MM.1S (cell line): ENCODE data around the gene PERM1.

Experiments used
- DNase-seq: peaks from one replicate; pipeline ENCODE4 v3.0.0-alpha.2; 2015
- H2AFZ ChIP-seq: fragments of 300-600 bp; sonication (generic); 2 replicates; pipeline ENCODE4 v1.6.0; 2016; ENCODE audit warnings: antibody characterized with exemption, low read length
- H3F3A ChIP-seq: fragments of 300-600 bp; sonication (generic); 2 replicates; pipeline ENCODE4 v1.6.1; 2016; ENCODE audit warnings: mild to moderate bottlenecking, antibody characterized with exemption, low read length, moderate library complexity, mixed read lengths; ENCODE audit not compliant: insufficient read depth
- H3K27ac ChIP-seq: fragments of 300-600 bp; sonication (generic); 2 replicates; pipeline ENCODE4 v1.5.1; 2016; ENCODE audit warnings: mild to moderate bottlenecking, low read length
- H3K27me3 ChIP-seq: fragments of 300-600 bp; sonication (generic); replicated peaks from 2 replicates; pipeline ENCODE4 v1.6.0; 2016; ENCODE audit warnings: low read length; ENCODE audit not compliant: insufficient read depth
- H3K36me3 ChIP-seq: fragments of 300-600 bp; sonication (generic); replicated peaks from 2 replicates; pipeline ENCODE4 v1.6.1; 2016; ENCODE audit warnings: mild to moderate bottlenecking, low read length, mixed read lengths; ENCODE audit not compliant: insufficient read depth
- H3K4me1 ChIP-seq: fragments of 300-600 bp; sonication (generic); 2 replicates; pipeline ENCODE4 v1.6.1; 2016; ENCODE audit warnings: low read length, mixed read lengths
- H3K4me2 ChIP-seq: fragments of 300-600 bp; sonication (generic); 2 replicates; pipeline ENCODE4 v1.6.0; 2016; ENCODE audit warnings: low read depth, low read length
- H3K4me3 ChIP-seq: fragments of 300-600 bp; sonication (generic); 2 replicates; pipeline ENCODE4 v1.5.1; 2016; ENCODE audit warnings: low read length, mixed read lengths
- H3K79me2 ChIP-seq: fragments of 300-600 bp; sonication (generic); 2 replicates; pipeline ENCODE4 v1.6.1; 2016; ENCODE audit warnings: mixed run types, low read length, mixed read lengths
- H3K9ac ChIP-seq: fragments of 300-600 bp; sonication (generic); 2 replicates; pipeline ENCODE4 v1.6.1; 2016; ENCODE audit warnings: low read length, mixed read lengths
- H3K9me2 ChIP-seq: fragments of 300-600 bp; sonication (generic); replicated peaks from 2 replicates; pipeline ENCODE4 v1.6.1; 2016; ENCODE audit warnings: mild to moderate bottlenecking, low read length, mixed read lengths; ENCODE audit not compliant: insufficient read depth
- H3K9me3 ChIP-seq: fragments of 300-600 bp; sonication (generic); replicated peaks from 2 replicates; pipeline ENCODE4 v1.6.1; 2016; ENCODE audit warnings: mild to moderate bottlenecking, low read length, mixed read lengths; ENCODE audit not compliant: insufficient read depth
- H4K20me1 ChIP-seq: fragments of 300-600 bp; sonication (generic); 2 replicates; pipeline ENCODE4 v1.6.1; 2016; ENCODE audit warnings: mild to moderate bottlenecking, low read length, moderate library complexity, mixed read lengths; ENCODE audit not compliant: insufficient read depth
- CTCF ChIP-seq: fragments of 300-600 bp; sonication (generic); IDR thresholded peaks from 2 replicates; pipeline ENCODE4 v1.5.1; 2016; ENCODE audit warnings: antibody characterized with exemption, low read length, mixed read lengths
- EZH2 ChIP-seq: fragments of 300-600 bp; sonication (generic); optimal IDR thresholded peaks from 2 replicates; pipeline ENCODE3; 2017; ENCODE audit warnings: low read depth, mild to moderate bottlenecking, antibody characterized with exemption, low read length, mixed read lengths
- EZH2phosphoT487 ChIP-seq: fragments of 300-600 bp; sonication (generic); IDR thresholded peaks from 2 replicates; pipeline ENCODE4 v1.6.1; 2018; ENCODE audit warnings: antibody characterized with exemption, low read length

PERM1 gene

DNA sequence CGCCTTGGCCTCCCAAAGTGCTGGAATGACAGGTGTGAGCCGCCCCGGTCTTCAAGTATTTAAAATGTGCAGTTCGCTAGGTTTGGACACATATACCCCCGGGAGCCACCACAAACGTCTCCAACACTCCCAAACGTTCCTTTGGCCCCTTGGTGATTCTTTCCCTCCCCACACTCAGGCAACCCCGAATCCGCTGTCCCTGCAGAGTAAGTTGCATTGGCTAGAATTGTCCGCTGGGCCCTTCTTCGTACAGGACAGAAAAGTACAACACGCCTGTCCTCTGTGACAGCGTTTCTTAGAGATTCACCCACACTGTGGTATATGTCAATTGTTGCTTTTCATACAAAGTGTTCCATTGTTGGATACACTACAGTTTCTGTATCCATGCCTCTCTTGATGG is 3.2 kb upstream of the PERM1 start:
- no peaks in the 10 kb centered on the region for H3K9me2 ChIP-seq
- DNase-seq, result no peak
- no peak overlapping the region for H3K4me3 ChIP-seq
- TF ChIP-seq EZH2phosphoT487, result no peak
- no peak for TF ChIP-seq EZH2
- no peak for TF ChIP-seq CTCF
- no peak overlapping the region for H3K9ac ChIP-seq
- no peaks in the 10 kb centered on the region for H3K36me3 ChIP-seq
- no peak overlapping the region for H3K27ac ChIP-seq
- H3K9me3 ChIP-seq, result no peaks in the 10 kb centered on the region
- H3K4me2 ChIP-seq, result no peak overlapping the region
- no peaks in the 10 kb centered on the region for H3K79me2 ChIP-seq
- no peaks in the 10 kb centered on the region for H4K20me1 ChIP-seq
- H3F3A ChIP-seq, result no peaks in the 10 kb centered on the region
- no peak overlapping the region for H2AFZ ChIP-seq
- H3K4me1 ChIP-seq, result peaks cover 6% of the 10 kb centered on the region; the same call in 1 of the 2 replicates
- peaks cover 94% of the 10 kb centered on the region for H3K27me3 ChIP-seq

DNA sequence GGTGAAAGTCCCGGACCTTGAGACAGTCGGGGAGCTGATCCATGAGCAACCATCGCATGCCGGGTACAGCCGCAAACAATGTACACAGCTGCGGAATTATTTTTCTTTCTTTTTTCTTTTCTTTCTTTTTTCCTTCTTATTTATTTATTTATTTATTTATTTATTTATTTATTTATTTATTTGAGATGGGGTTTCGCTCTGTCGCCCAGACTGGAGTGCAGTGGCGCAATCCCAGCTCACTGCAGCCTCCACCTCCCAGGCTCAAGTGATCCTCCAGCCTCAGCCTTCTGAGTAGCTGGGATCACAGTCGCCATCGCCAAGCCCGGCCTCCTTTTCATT is 2.6 kb upstream of the PERM1 start:
- no peaks in the 10 kb centered on the region for H3K36me3 ChIP-seq
- no peaks in the 10 kb centered on the region for H3K9me3 ChIP-seq
- no peaks in the 10 kb centered on the region for H4K20me1 ChIP-seq
- no peaks in the 10 kb centered on the region for H3F3A ChIP-seq
- H3K9ac ChIP-seq, result no peak overlapping the region
- H3K4me1 ChIP-seq, result peaks cover 6% of the 10 kb centered on the region; the same call in 1 of the 2 replicates
- no peak overlapping the region for H3K4me3 ChIP-seq
- H3K9me2 ChIP-seq, result no peaks in the 10 kb centered on the region
- no peak for TF ChIP-seq EZH2
- TF ChIP-seq EZH2phosphoT487, result no peak
- no peak for TF ChIP-seq CTCF
- H3K79me2 ChIP-seq, result no peaks in the 10 kb centered on the region
- no peak overlapping the region for H3K27ac ChIP-seq
- H3K27me3 ChIP-seq, result peaks cover 95% of the 10 kb centered on the region
- DNase-seq, result no peak
- H2AFZ ChIP-seq, result no peak overlapping the region
- no peak overlapping the region for H3K4me2 ChIP-seq

- H3F3A ChIP-seq, result no peaks in the 10 kb centered on the region
- no peak overlapping the region for H3K4me3 ChIP-seq
- peaks cover 6% of the 10 kb centered on the region; the same call in 1 of the 2 replicates for H3K4me1 ChIP-seq
- peaks cover 95% of the 10 kb centered on the region for H3K27me3 ChIP-seq
- H3K27ac ChIP-seq, result no peak overlapping the region
- no peaks in the 10 kb centered on the region for H3K9me2 ChIP-seq
- no peaks in the 10 kb centered on the region for H4K20me1 ChIP-seq
- no peaks in the 10 kb centered on the region for H3K79me2 ChIP-seq
- H3K9ac ChIP-seq, result no peak overlapping the region
- no peak overlapping the region for H2AFZ ChIP-seq
- H3K4me2 ChIP-seq, result no peak overlapping the region
- no peaks in the 10 kb centered on the region for H3K9me3 ChIP-seq
- H3K36me3 ChIP-seq, result no peaks in the 10 kb centered on the region
- no peak for DNase-seq
- no peak for TF ChIP-seq EZH2
- TF ChIP-seq CTCF, result peak; percentile 61
Observed at GRCh38 chr1:983798-984475, 2.0 kb upstream of the PERM1 start.
